C4-2B (cell line): ENCODE measurements around the gene TNPO2.

Experiments used
- ZFX ChIP-seq: fragments of 450-650 bp; IDR thresholded peaks from 2 replicates; pipeline ENCODE4 v1.6.1; 2017
- TF ChIP-seq, protein P1 (sequence below): fragments of 450-650 bp; conservative IDR thresholded peaks from 2 replicates; pipeline ENCODE4 v1.5.1; 2017; ENCODE audit warnings: mild to moderate bottlenecking

DNA sequence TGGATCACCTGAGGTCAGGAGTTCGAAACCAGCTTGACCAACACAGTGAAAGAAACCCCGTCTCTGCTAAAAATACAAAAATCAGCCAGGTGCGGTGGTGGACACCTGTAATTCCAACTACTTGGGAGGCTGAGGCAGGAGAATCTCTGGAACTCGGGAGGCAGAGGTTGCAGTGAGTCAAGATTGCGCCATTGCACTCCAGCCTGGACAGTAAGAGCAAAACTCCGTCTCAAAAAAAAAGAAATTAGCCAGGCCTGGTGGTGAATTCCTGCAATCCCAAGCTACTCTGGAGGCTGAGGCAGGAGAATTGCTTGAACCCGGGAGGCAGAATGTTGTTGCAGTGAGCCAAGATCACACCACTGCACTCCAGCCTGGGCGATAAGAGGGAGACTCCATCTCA lies 15.1 kb downstream of the TNPO2 start:
- TF ChIP-seq, protein P1, sequence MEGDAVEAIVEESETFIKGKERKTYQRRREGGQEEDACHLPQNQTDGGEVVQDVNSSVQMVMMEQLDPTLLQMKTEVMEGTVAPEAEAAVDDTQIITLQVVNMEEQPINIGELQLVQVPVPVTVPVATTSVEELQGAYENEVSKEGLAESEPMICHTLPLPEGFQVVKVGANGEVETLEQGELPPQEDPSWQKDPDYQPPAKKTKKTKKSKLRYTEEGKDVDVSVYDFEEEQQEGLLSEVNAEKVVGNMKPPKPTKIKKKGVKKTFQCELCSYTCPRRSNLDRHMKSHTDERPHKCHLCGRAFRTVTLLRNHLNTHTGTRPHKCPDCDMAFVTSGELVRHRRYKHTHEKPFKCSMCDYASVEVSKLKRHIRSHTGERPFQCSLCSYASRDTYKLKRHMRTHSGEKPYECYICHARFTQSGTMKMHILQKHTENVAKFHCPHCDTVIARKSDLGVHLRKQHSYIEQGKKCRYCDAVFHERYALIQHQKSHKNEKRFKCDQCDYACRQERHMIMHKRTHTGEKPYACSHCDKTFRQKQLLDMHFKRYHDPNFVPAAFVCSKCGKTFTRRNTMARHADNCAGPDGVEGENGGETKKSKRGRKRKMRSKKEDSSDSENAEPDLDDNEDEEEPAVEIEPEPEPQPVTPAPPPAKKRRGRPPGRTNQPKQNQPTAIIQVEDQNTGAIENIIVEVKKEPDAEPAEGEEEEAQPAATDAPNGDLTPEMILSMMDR, result no peak
- no peak for TF ChIP-seq ZFX
